Ishikawa (cell line): ENCODE results near the gene MCM7.

Source experiments
- CEBPB ChIP-seq: IDR thresholded peaks from 2 replicates; pipeline ENCODE4 v1.6.1; 2012
- CREB1 ChIP-seq: IDR thresholded peaks from 2 replicates; pipeline ENCODE4 v1.6.1; 2012; ENCODE audit warnings: low read depth
- EGR1 ChIP-seq: IDR thresholded peaks from 2 replicates; pipeline ENCODE4 v1.6.1; 2012
- EP300 ChIP-seq: IDR thresholded peaks from 2 replicates; pipeline ENCODE4 v1.6.1; 2012; ENCODE audit warnings: borderline replicate concordance
- FOXM1 ChIP-seq: IDR thresholded peaks from 2 replicates; pipeline ENCODE4 v1.6.1; 2012; ENCODE audit warnings: low read depth, borderline replicate concordance
- NFIC ChIP-seq: IDR thresholded peaks from 2 replicates; pipeline ENCODE4 v1.6.1; 2012
- RAD21 ChIP-seq: IDR thresholded peaks from 2 replicates; pipeline ENCODE4 v1.6.1; 2012; ENCODE audit warnings: low read depth
- TAF1 ChIP-seq: IDR thresholded peaks from 2 replicates; pipeline ENCODE4 v1.6.1; 2012; ENCODE audit warnings: low read depth, mild to moderate bottlenecking
- TCF12 ChIP-seq: IDR thresholded peaks from 2 replicates; pipeline ENCODE4 v1.6.1; 2012; ENCODE audit warnings: low read depth
- TEAD4 ChIP-seq: IDR thresholded peaks from 2 replicates; pipeline ENCODE4 v1.6.1; 2012
- YY1 ChIP-seq: IDR thresholded peaks from 2 replicates; pipeline ENCODE4 v1.6.1; 2012; ENCODE audit warnings: low read depth
- ZBTB7A ChIP-seq: IDR thresholded peaks from 2 replicates; pipeline ENCODE4 v1.6.1; 2012; ENCODE audit warnings: low read depth
- TF ChIP-seq, protein P1 (sequence below): IDR thresholded peaks from 2 replicates; pipeline ENCODE4 v1.6.1; 2012
- TF ChIP-seq, protein P2 (sequence below): IDR thresholded peaks from 2 replicates; pipeline ENCODE4 v1.6.1; 2012; ENCODE audit warnings: low read depth, mild to moderate bottlenecking
- TF ChIP-seq, protein P3 (sequence below): IDR thresholded peaks from 2 replicates; pipeline ENCODE4 v1.6.1; 2012

MCM7 gene

DNA sequence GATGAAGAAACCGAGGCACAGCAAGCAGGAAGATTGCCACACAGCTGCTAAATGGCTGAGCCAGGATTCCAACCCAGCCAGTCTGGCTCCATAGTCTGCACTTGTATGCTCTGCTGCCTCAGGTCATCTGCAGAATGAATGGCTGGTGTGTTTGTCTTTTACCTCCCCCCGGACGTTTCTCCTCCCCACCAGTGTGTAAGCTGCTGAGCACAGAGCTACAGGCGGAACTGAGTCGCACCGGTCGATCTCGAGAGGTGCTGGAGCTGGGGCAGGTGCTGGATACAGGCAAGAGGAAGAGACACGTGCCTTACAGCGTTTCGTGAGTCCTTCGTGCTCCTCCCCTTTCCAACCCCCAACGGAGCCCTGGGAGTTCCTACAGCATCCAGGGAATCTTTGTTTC is 20.9 kb upstream of the MCM7 start:
- TF ChIP-seq NFIC (no peak), TEAD4 (no peak), YY1 (no peak), FOXM1 (no peak), CREB1 (no peak), RAD21 (no peak)
- TF ChIP-seq, protein P1, sequence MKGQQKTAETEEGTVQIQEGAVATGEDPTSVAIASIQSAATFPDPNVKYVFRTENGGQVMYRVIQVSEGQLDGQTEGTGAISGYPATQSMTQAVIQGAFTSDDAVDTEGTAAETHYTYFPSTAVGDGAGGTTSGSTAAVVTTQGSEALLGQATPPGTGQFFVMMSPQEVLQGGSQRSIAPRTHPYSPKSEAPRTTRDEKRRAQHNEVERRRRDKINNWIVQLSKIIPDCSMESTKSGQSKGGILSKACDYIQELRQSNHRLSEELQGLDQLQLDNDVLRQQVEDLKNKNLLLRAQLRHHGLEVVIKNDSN, result no peak
- TF ChIP-seq, protein P2, sequence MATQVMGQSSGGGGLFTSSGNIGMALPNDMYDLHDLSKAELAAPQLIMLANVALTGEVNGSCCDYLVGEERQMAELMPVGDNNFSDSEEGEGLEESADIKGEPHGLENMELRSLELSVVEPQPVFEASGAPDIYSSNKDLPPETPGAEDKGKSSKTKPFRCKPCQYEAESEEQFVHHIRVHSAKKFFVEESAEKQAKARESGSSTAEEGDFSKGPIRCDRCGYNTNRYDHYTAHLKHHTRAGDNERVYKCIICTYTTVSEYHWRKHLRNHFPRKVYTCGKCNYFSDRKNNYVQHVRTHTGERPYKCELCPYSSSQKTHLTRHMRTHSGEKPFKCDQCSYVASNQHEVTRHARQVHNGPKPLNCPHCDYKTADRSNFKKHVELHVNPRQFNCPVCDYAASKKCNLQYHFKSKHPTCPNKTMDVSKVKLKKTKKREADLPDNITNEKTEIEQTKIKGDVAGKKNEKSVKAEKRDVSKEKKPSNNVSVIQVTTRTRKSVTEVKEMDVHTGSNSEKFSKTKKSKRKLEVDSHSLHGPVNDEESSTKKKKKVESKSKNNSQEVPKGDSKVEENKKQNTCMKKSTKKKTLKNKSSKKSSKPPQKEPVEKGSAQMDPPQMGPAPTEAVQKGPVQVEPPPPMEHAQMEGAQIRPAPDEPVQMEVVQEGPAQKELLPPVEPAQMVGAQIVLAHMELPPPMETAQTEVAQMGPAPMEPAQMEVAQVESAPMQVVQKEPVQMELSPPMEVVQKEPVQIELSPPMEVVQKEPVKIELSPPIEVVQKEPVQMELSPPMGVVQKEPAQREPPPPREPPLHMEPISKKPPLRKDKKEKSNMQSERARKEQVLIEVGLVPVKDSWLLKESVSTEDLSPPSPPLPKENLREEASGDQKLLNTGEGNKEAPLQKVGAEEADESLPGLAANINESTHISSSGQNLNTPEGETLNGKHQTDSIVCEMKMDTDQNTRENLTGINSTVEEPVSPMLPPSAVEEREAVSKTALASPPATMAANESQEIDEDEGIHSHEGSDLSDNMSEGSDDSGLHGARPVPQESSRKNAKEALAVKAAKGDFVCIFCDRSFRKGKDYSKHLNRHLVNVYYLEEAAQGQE, result no peak

DNA sequence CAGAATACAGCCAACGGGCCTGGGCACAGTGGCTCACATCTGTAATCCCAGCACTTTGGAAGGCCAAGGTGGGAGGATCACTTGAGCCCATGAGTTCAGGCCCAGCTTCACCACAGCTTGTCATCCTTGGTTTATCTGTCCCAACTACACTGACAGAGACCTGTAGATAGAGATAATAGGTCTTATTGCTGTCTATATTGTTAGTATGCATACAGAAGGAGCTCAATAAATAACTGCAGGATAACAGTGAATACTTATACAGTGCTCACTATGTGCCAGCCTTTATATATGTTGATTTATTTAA is 19.5 kb upstream of the MCM7 start:
- TF ChIP-seq EP300 (no peak), YY1 (no peak), NFIC (no peak), FOXM1 (no peak), CREB1 (no peak), EGR1 (no peak), TCF12 (no peak), RAD21 (no peak), TEAD4 (no peak), ZBTB7A (no peak), TAF1 (no peak), CEBPB (no peak)
- TF ChIP-seq, protein P1, result no peak
- TF ChIP-seq, protein P3, sequence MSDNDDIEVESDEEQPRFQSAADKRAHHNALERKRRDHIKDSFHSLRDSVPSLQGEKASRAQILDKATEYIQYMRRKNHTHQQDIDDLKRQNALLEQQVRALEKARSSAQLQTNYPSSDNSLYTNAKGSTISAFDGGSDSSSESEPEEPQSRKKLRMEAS, result no peak
- TF ChIP-seq, protein P2, result no peak

DNA sequence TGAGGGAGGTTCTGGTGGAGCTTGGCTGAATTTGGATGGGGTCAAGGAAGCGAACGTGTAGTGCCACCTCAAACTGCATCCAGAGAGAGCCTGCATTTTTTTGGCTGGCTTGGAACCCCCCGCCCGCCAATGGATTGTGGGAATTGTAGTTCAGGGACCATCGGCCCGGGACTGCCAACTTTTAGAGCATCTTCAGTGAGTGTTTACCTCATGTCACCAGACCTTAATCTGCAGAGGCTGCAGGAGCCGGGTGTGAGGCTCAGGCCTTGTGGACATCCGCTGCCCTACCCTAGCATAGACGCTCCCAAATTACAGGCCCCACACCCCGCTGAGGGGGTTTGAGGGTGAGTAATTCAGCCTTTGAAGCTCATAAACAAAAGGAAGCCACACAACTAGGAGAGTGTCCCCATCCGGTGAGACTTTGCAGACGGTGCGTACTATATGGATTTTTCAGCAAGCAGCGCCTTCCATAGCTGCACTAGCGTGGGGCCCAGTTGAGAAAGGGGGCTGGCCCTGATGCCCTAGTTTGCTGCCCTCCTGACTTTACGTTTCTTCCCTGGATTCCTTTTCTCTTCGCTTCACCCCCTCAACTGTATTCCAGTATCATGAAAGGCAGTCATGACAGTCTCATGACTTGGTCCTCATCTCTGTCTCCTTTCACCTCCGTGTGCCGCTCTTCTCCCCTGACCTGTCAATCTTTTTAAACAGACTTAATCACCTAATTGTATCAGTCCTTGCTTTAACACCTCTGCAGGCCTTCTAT is 19.0 kb upstream of the MCM7 start:
- TF ChIP-seq CEBPB (no peak), YY1 (no peak), EGR1 (no peak), TEAD4 (no peak), ZBTB7A (no peak), RAD21 (no peak), EP300 (no peak), TCF12 (no peak), FOXM1 (no peak), NFIC (no peak)
- TF ChIP-seq, protein P2, result no peak
- TF ChIP-seq, protein P3, result no peak

DNA sequence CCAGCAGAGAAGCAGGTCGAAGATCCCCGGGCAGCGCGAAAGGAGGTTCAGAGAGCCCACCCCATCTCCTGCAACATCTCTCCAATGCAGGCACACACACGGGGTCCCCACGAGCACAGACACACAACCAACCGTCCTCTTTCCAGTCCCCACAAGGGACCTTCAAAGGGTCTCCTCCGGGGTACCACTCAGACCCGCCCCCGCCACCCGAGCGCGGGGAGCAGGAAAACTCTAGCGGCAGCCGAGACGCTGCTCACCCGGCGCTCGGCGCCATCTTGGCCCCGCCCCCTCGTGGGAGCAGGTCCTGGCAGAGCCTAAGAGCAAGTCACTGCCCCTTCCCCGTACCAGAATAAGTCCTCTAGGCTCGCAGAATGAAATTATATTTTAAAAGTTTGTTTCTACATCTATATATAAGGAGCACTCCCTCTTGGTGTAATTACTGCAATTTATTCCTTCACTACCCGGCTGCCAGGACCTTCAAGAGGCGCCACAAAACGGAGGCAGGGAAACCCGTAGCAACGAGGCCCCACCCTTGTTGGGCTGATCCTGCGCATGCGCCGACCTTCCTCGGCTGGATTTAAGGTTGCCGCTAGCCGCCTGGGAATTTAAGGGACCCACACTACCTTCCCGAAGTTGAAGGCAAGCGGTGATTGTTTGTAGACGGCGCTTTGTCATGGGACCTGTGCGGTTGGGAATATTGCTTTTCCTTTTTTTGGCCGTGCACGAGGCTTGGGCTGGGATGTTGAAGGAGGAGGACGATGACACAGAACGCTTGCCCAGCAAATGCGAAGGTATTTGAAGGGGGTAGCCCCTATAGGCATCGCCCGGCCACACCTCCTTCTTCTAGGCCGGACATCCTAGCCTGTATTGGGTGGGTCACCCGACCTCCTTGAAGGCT is 18.1 kb upstream of the MCM7 start, which contains the start of the genes CNPY4 and TAF6:
Gene CNPY4 (plus strand): TSS at position 563 of the 898 bp plus-strand sequence. CDS start 111 bp downstream, at position 674.
Gene TAF6 (minus strand): TSS at position 287 of the 898 bp plus-strand sequence. CDS start 5,149 bp downstream, outside the sequence.
- TF ChIP-seq TAF1, result peak; percentile 100
- TF ChIP-seq CEBPB, result no peak; the same call in 1 of the 2 replicates
- TF ChIP-seq CREB1, result 0 out of 2 replicates have a peak, but pooled peaks have one; percentile 10
- no peak for TF ChIP-seq ZBTB7A
- TF ChIP-seq TCF12, result peak; percentile 76; the same call in 1 of the 2 replicates
- TF ChIP-seq EP300, result no peak
- TF ChIP-seq, protein P2, result 0 out of 2 replicates have a peak, but pooled peaks have one; percentile 18
- TF ChIP-seq TEAD4, result 0 out of 2 replicates have a peak, but pooled peaks have one; percentile 23
- TF ChIP-seq RAD21, result no peak
- peak; percentile 98 for TF ChIP-seq YY1
- no peak for TF ChIP-seq FOXM1
- TF ChIP-seq, protein P1, result 0 out of 2 replicates have a peak, but pooled peaks have one; percentile 33
- TF ChIP-seq, protein P3, result peak; percentile 80
- TF ChIP-seq EGR1, result peak; percentile 81
- TF ChIP-seq NFIC, result peak; percentile 31; the same call in 1 of the 2 replicates
